Transverse colon (tissue), 4 donors: ENCODE data around the gene LEP. TPM values are rescaled to one million over a fixed set of nuclear protein-coding genes. Genes with fewer than 3 reads are reported as not detected.
A peak's percentile ranks its signal among the peaks of the same experiment; 100 is the strongest.

ENCODE experiments used
- DNase-seq: peaks from one replicate; pipeline ENCODE4 v3.0.0-alpha.2; 2019
- H3K27ac ChIP-seq, 4 donors: fragments of 200-600 bp; sonication (generic); 2 replicates each; pipeline ENCODE4 v1.5.1; 2016 to 2018; ENCODE audit warnings: inconsistent platforms in 4 of 4
- H3K27me3 ChIP-seq: fragments of 200-600 bp; sonication (generic); 2 replicates; pipeline ENCODE4 v1.5.1; 2017; ENCODE audit warnings: inconsistent platforms
- H3K36me3 ChIP-seq, 4 donors: fragments of 200-600 bp; sonication (generic); 2 replicates each; pipeline ENCODE4 v1.5.1; 2017 to 2019; ENCODE audit warnings: inconsistent platforms in 4 of 4
- H3K4me1 ChIP-seq, 4 donors: fragments of 200-600 bp; sonication (generic); 2 replicates each; pipeline ENCODE4 v1.5.1; 2017 to 2020; ENCODE audit warnings: inconsistent platforms in 4 of 4
- H3K4me3 ChIP-seq, 4 donors: fragments of 200-600 bp; sonication (generic); 1 replicate in 1 of 4; 2 replicates in 3 of 4; pipeline versions ENCODE4 v1.5.1 to v1.6.1; 2017 to 2019; ENCODE audit warnings: inconsistent platforms in 4 of 4
- H3K9me3 ChIP-seq, 2 donors: fragments of 200-600 bp; sonication (generic); 2 replicates each; pipeline ENCODE4 v1.5.1; 2017 to 2019; ENCODE audit warnings: inconsistent platforms in 2 of 2
- EP300 ChIP-seq: sonication (generic); formaldehyde crosslinking; IDR thresholded peaks from one replicate; pipeline ENCODE4 v1.6.1; 2017; ENCODE audit warnings: antibody characterized with exemption, low read depth
- POLR2A ChIP-seq: fragments of 450-650 bp; IDR thresholded peaks from one replicate; pipeline ENCODE4 v1.6.1; 2016; ENCODE audit warnings: antibody characterized with exemption, mild to moderate bottlenecking, moderate library complexity
- POLR2AphosphoS5 ChIP-seq, 3 donors: sonication (generic); formaldehyde crosslinking; IDR thresholded peaks; one replicate each; pipeline ENCODE4 v1.6.1; 2016; ENCODE audit warnings: antibody characterized with exemption in 3 of 3
- WGBS, 2 donors: methylation state at CpG; one replicate each; pipeline ENCODE4 v1.1.5; 2018; ENCODE audit warnings: low coverage in 1 of 2; 5-methylcytosine and 5-hydroxymethylcytosine counted together
- in situ Hi-C, 4 donors: fragments of 200-750 bp; cut with MboI; loops; one replicate each; pipeline versions ENCODE4 v1.15.0 to v1.15.1; 2017; ENCODE audit warnings: low sequenced_read_pairs in 3 of 4, low pct_ligation_motif_present in 1 of 4, low pct_unique_long_range_greater_than_20kb in 1 of 4
- intact Hi-C: fragments of 100-400 bp; cut with DNase I; formaldehyde crosslinking; loops from one replicate; pipeline ENCODE4 v1.15.1; 2023; ENCODE audit warnings: low total_unique reads
- total RNA-seq, 4 donors: library from RNA; depleted of rRNA; stranded (reverse); fragments of >200 nt; gene quantifications; one replicate each; pipeline ENCODE4 v1.1.0, GENCODE V29; 2016
- TF ChIP-seq, protein P1 (sequence below), 5 experiments: fragments of 200-600 bp in 3 of 5; fragments of 450-650 bp in 2 of 5; sonication (generic) in 3 of 5; IDR thresholded peaks; 1 replicate in 2 of 5; 2 replicates in 3 of 5; pipeline ENCODE4 v1.5.1; 2016 to 2017; ENCODE audit warnings: antibody characterized with exemption in 5 of 5, inconsistent platforms in 3 of 5, mild to moderate bottlenecking in 2 of 5, moderate library complexity in 1 of 5

LEP gene
- total RNA-seq, 4 donors from 2014 or later, result 1.1 to 10.8 TPM; not detected in 2

GRCh38 chr7:128266883-128267594 lies 26.0 kb downstream of the LEP start:
- Histone ChIP-seq H3K27me3 (peaks cover 27% of the 10 kb centered on the region), H3K27ac (peak overlapping the region in 3 of 4 donors; percentile 14 to 42 (median 41)), H3K4me1 (peaks cover 0 to 26% (median 10%) of the 10 kb centered on the region in 4 donors), H3K36me3 (no peaks in the 10 kb centered on the region), H3K9me3 (no peaks in the 10 kb centered on the region), H3K4me3 (no peak overlapping the region)
- in situ Hi-C loops (no loop called here), intact Hi-C loops (no loop called here)
- DNase-seq, result peak; percentile 43
- 39 to 40% methylated on average over 3 to 16 of the region's 16 CpGs for WGBS, 2 donors
- no peak for TF ChIP-seq POLR2AphosphoS5 (IDR thresholded peaks at IDR 0.05)
- no peak for TF ChIP-seq EP300
- TF ChIP-seq, protein P1, sequence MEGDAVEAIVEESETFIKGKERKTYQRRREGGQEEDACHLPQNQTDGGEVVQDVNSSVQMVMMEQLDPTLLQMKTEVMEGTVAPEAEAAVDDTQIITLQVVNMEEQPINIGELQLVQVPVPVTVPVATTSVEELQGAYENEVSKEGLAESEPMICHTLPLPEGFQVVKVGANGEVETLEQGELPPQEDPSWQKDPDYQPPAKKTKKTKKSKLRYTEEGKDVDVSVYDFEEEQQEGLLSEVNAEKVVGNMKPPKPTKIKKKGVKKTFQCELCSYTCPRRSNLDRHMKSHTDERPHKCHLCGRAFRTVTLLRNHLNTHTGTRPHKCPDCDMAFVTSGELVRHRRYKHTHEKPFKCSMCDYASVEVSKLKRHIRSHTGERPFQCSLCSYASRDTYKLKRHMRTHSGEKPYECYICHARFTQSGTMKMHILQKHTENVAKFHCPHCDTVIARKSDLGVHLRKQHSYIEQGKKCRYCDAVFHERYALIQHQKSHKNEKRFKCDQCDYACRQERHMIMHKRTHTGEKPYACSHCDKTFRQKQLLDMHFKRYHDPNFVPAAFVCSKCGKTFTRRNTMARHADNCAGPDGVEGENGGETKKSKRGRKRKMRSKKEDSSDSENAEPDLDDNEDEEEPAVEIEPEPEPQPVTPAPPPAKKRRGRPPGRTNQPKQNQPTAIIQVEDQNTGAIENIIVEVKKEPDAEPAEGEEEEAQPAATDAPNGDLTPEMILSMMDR (IDR thresholded peaks at IDR 0.05), result no peak
- no peak for TF ChIP-seq POLR2A

DNA sequence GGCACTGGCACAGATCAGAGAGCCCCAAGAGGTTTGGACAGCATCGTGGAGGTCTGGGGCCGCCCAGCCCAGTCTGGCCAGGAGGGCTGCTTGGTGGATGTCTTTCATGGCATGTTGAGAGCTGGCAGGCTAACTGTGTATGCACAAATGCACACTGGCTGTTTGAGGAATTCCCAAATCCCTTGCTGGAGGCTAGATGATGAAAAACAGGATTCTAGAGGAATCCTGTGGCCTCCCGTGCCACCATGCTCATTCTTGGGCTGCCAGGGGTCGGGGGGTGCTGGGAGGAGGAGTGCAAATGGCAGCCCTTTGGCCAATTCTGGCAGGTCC lies 26.5 kb downstream of the LEP start:
- H3K36me3 ChIP-seq, result no peaks in the 10 kb centered on the region
- H3K9me3 ChIP-seq, result no peaks in the 10 kb centered on the region
- DNase-seq, result no peak
- in situ Hi-C loops, result no loop called here
- H3K4me1 ChIP-seq, result peaks cover 0 to 26% (median 10%) of the 10 kb centered on the region in 4 donors
- H3K27me3 ChIP-seq, result peaks cover 33% of the 10 kb centered on the region
- intact Hi-C loops, result no loop called here
- TF ChIP-seq POLR2AphosphoS5 (IDR thresholded peaks at IDR 0.05) (no peak), EP300 (no peak)
- 77 to 86% methylated on average over 1 to 4 of the region's 4 CpGs for WGBS, 2 donors
- H3K27ac ChIP-seq, result peak overlapping the region in 3 of 4 donors; percentile 14 to 42 (median 41)
- no peak overlapping the region for H3K4me3 ChIP-seq

- TF ChIP-seq POLR2AphosphoS5 (IDR thresholded peaks at IDR 0.05) (no peak), EP300 (no peak), POLR2A (no peak)
- TF ChIP-seq, protein P1 (IDR thresholded peaks at IDR 0.05), result no peak
- peaks cover 0 to 26% (median 10%) of the 10 kb centered on the region in 4 donors for H3K4me1 ChIP-seq
- WGBS, 2 donors, result 52% methylated on average over 2 of the region's 2 CpGs; no CpG with 5 or more reads in 1 of the 2 donors
- intact Hi-C loops (no loop called here), in situ Hi-C loops (no loop called here)
- H3K4me3 ChIP-seq, result no peak overlapping the region
- H3K36me3 ChIP-seq, result no peaks in the 10 kb centered on the region
- H3K9me3 ChIP-seq, result no peaks in the 10 kb centered on the region
- H3K27me3 ChIP-seq, result peaks cover 37% of the 10 kb centered on the region
- no peak overlapping the region for H3K27ac ChIP-seq
- no peak for DNase-seq
Observed at GRCh38 chr7:128268233-128268632, 27.2 kb downstream of the LEP start.

DNA sequence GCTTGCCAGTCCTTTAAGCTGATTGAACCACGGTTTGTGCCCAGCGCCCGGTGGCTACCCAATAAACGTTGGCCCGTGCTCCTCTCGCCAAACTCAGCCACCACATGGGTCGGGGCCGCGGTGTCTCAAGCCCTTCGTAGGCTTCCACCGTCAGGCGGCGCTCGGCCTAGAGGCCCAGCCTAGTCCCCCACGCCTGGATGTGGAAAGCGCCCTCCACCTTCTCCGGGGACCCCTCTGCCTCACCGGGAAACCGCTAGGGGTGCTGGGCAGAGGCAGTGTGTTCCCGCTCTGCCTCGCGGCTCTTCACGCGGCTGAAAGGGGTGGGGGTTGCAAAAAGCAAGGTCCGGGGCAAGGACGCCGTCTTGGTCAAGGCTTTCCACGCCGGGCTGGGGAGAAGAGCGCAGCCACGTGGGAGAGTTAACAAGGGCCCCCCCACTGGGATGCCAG lies 29.8 kb downstream of the LEP start:
- H3K4me3 ChIP-seq, result no peak overlapping the region
- no peak for DNase-seq

More for the DNA sequence above, 29.8 kb downstream of the LEP start:
- Histone ChIP-seq H3K36me3 (no peaks in the 10 kb centered on the region), H3K27ac (no peak overlapping the region), H3K27me3 (peaks cover 37% of the 10 kb centered on the region), H3K4me1 (peaks cover 0 to 13% (median 5%) of the 10 kb centered on the region in 4 donors), H3K9me3 (no peaks in the 10 kb centered on the region)
- WGBS, 2 donors, result 38% methylated on average over 21 of the region's 31 CpGs; no CpG with 5 or more reads in 1 of the 2 donors
- TF ChIP-seq POLR2AphosphoS5 (IDR thresholded peaks at IDR 0.05) (no peak), EP300 (no peak), POLR2A (no peak)
- TF ChIP-seq, protein P1 (IDR thresholded peaks at IDR 0.05), result no peak
- intact Hi-C loops (no loop called here), in situ Hi-C loops (no loop called here)
